Measurements from ENCODE around the gene GTPBP3. TPM values are rescaled to one million over a fixed set of nuclear protein-coding genes. Genes with fewer than 3 reads are reported as not detected.

The GTPBP3 gene
- total and polyA plus RNA-seq, 9 of the 15 experiments (the other 6 are each of a cell fraction or from before 2014, with no cell fraction given): 4.9 to 124 (median 22.6) TPM

DNA sequence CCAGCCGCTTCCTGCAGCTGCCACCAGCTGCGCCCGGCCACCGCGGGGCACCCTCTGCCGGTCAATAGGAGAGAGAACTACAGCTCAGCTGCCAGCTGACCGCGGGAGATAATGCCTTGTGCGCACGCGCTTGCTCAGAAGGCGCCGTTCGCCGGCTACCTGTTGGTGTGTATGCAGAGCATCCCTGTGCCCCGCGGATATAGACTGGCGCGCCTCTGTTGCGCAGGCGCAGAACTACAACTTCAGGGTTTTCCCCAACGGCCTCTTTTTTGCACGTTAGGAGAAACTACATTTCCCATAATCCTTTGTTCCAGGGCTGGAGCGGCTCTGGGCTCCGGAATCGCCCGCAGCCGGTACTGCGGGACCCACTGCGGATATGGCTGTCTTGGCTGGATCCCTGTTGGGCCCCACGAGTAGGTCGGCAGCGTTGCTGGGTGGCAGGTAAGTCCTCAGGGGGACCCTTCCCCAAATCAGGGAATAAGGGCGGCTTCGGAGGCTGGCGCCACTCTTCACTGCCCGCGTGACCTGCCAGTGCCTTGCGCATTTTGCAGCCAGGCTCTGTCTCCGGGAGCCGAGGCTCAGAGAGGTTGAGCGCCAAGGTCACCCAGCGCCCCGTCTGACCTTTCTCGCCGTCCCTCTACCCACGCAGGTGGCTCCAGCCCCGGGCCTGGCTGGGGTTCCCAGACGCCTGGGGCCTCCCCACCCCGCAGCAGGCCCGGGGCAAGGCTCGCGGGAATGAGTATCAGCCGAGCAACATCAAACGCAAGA is 31.7 kb upstream of the GTPBP3 start, which contains the start of gene MRPL34 (continued):
- TF ChIP-seq, protein P1, sequence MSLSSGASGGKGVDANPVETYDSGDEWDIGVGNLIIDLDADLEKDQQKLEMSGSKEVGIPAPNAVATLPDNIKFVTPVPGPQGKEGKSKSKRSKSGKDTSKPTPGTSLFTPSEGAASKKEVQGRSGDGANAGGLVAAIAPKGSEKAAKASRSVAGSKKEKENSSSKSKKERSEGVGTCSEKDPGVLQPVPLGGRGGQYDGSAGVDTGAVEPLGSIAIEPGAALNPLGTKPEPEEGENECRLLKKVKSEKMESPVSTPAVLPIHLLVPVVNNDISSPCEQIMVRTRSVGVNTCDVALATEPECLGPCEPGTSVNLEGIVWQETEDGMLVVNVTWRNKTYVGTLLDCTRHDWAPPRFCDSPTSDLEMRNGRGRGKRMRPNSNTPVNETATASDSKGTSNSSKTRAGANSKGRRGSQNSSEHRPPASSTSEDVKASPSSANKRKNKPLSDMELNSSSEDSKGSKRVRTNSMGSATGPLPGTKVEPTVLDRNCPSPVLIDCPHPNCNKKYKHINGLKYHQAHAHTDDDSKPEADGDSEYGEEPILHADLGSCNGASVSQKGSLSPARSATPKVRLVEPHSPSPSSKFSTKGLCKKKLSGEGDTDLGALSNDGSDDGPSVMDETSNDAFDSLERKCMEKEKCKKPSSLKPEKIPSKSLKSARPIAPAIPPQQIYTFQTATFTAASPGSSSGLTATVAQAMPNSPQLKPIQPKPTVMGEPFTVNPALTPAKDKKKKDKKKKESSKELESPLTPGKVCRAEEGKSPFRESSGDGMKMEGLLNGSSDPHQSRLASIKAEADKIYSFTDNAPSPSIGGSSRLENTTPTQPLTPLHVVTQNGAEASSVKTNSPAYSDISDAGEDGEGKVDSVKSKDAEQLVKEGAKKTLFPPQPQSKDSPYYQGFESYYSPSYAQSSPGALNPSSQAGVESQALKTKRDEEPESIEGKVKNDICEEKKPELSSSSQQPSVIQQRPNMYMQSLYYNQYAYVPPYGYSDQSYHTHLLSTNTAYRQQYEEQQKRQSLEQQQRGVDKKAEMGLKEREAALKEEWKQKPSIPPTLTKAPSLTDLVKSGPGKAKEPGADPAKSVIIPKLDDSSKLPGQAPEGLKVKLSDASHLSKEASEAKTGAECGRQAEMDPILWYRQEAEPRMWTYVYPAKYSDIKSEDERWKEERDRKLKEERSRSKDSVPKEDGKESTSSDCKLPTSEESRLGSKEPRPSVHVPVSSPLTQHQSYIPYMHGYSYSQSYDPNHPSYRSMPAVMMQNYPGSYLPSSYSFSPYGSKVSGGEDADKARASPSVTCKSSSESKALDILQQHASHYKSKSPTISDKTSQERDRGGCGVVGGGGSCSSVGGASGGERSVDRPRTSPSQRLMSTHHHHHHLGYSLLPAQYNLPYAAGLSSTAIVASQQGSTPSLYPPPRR (CRISPR knock-in tag; IDR thresholded peaks at IDR 0.05; ENCODE audit: borderline replicate concordance): peak; percentile 26; the same call in 1 of the 2 replicates
- TF ChIP-seq NFYB (IDR thresholded peaks at IDR 0.05; ENCODE audit: extremely low read depth, insufficient read length): no peak
- TF ChIP-seq PHB (CRISPR knock-in tag; IDR thresholded peaks at IDR 0.05): 0 out of 2 replicates have a peak, but pooled peaks have one; percentile 65
- peak; percentile 59 for TF ChIP-seq NR2C1 (IDR thresholded peaks at IDR 0.05)
- TF ChIP-seq NR2C1 (tag; IDR thresholded peaks at IDR 0.05): peak; percentile 58
- TF ChIP-seq POLR3A (IDR thresholded peaks at IDR 0.05; ENCODE audit: borderline replicate concordance, extremely low read depth, insufficient read depth, insufficient read length): no peak
- 0 out of 2 replicates have a peak, but pooled peaks have one; percentile 12 for TF ChIP-seq RFX5 (IDR thresholded peaks at IDR 0.05; ENCODE audit: low read depth, low read length)
- TF ChIP-seq, protein P2, sequence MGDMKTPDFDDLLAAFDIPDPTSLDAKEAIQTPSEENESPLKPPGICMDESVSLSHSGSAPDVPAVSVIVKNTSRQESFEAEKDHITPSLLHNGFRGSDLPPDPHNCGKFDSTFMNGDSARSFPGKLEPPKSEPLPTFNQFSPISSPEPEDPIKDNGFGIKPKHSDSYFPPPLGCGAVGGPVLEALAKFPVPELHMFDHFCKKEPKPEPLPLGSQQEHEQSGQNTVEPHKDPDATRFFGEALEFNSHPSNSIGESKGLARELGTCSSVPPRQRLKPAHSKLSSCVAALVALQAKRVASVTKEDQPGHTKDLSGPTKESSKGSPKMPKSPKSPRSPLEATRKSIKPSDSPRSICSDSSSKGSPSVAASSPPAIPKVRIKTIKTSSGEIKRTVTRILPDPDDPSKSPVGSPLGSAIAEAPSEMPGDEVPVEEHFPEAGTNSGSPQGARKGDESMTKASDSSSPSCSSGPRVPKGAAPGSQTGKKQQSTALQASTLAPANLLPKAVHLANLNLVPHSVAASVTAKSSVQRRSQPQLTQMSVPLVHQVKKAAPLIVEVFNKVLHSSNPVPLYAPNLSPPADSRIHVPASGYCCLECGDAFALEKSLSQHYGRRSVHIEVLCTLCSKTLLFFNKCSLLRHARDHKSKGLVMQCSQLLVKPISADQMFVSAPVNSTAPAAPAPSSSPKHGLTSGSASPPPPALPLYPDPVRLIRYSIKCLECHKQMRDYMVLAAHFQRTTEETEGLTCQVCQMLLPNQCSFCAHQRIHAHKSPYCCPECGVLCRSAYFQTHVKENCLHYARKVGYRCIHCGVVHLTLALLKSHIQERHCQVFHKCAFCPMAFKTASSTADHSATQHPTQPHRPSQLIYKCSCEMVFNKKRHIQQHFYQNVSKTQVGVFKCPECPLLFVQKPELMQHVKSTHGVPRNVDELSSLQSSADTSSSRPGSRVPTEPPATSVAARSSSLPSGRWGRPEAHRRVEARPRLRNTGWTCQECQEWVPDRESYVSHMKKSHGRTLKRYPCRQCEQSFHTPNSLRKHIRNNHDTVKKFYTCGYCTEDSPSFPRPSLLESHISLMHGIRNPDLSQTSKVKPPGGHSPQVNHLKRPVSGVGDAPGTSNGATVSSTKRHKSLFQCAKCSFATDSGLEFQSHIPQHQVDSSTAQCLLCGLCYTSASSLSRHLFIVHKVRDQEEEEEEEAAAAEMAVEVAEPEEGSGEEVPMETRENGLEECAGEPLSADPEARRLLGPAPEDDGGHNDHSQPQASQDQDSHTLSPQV (IDR thresholded peaks at IDR 0.05): peak; percentile 74; the same call in 1 of the 2 replicates
- TF ChIP-seq, protein P3, sequence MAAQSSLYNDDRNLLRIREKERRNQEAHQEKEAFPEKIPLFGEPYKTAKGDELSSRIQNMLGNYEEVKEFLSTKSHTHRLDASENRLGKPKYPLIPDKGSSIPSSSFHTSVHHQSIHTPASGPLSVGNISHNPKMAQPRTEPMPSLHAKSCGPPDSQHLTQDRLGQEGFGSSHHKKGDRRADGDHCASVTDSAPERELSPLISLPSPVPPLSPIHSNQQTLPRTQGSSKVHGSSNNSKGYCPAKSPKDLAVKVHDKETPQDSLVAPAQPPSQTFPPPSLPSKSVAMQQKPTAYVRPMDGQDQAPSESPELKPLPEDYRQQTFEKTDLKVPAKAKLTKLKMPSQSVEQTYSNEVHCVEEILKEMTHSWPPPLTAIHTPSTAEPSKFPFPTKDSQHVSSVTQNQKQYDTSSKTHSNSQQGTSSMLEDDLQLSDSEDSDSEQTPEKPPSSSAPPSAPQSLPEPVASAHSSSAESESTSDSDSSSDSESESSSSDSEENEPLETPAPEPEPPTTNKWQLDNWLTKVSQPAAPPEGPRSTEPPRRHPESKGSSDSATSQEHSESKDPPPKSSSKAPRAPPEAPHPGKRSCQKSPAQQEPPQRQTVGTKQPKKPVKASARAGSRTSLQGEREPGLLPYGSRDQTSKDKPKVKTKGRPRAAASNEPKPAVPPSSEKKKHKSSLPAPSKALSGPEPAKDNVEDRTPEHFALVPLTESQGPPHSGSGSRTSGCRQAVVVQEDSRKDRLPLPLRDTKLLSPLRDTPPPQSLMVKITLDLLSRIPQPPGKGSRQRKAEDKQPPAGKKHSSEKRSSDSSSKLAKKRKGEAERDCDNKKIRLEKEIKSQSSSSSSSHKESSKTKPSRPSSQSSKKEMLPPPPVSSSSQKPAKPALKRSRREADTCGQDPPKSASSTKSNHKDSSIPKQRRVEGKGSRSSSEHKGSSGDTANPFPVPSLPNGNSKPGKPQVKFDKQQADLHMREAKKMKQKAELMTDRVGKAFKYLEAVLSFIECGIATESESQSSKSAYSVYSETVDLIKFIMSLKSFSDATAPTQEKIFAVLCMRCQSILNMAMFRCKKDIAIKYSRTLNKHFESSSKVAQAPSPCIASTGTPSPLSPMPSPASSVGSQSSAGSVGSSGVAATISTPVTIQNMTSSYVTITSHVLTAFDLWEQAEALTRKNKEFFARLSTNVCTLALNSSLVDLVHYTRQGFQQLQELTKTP (IDR thresholded peaks at IDR 0.05; ENCODE audit: low read depth in 1 of 2, partially characterized antibody in 2 of 2): peak in 1 of 2 experiments; percentile 85
- TF ChIP-seq SMARCA5 (IDR thresholded peaks at IDR 0.05): 0 out of 2 replicates have a peak, but pooled peaks have one; percentile 11
- 0 out of 2 replicates have a peak, but pooled peaks have one; percentile 47 for TF ChIP-seq LEF1 (IDR thresholded peaks at IDR 0.05)
- TF ChIP-seq TRIM24 (IDR thresholded peaks at IDR 0.05): 0 out of 4 replicates have a peak, but pooled peaks of 1 of the 2 experiments have one; percentile 23
- peak in 1 of 2 experiments; percentile 41; a peak in 1 of 4 replicates for TF ChIP-seq HDAC1 (IDR thresholded peaks at IDR 0.05)
